Smooth muscle cell (in vitro differentiated cells): ENCODE results near the gene VTCN1. TPM values are rescaled to one million over a fixed set of nuclear protein-coding genes. Genes with fewer than 3 reads are reported as not detected.

Experiments used
- DNase-seq: peaks from one replicate; lab custom pipeline; 2025; ENCODE audit not compliant: unreplicated experiment; lab: John Stamatoyannopoulos, UW
- H2AFZ ChIP-seq: fragments of 200-600 bp; sonication (generic); 2 replicates; pipeline ENCODE4 v1.6.0; 2016; ENCODE audit warnings: antibody characterized with exemption, low read depth, mild to moderate bottlenecking
- H3F3A ChIP-seq: fragments of 200-600 bp; sonication (generic); 2 replicates; pipeline ENCODE4 v1.6.0; 2017; ENCODE audit warnings: antibody characterized with exemption, low read depth
- H3K27ac ChIP-seq: fragments of 200-600 bp; sonication (generic); 2 replicates; pipeline ENCODE4 v1.5.1; 2016; ENCODE audit warnings: low read depth, mild to moderate bottlenecking
- H3K27me3 ChIP-seq: fragments of 200-600 bp; sonication (generic); 2 replicates; pipeline ENCODE4 v1.6.1; 2016; ENCODE audit warnings: low read depth, mild to moderate bottlenecking
- H3K36me3 ChIP-seq: fragments of 200-600 bp; sonication (generic); 2 replicates; pipeline ENCODE4 v1.5.1; 2016; ENCODE audit warnings: low read depth
- H3K4me1 ChIP-seq: fragments of 200-600 bp; sonication (generic); 2 replicates; pipeline ENCODE4 v1.5.1; 2016; ENCODE audit warnings: low read depth
- H3K4me2 ChIP-seq: fragments of 200-600 bp; sonication (generic); 2 replicates; pipeline ENCODE4 v1.6.0; 2016; ENCODE audit warnings: mild to moderate bottlenecking
- H3K4me3 ChIP-seq: fragments of 200-600 bp; sonication (generic); 2 replicates; pipeline ENCODE4 v1.5.1; 2016; ENCODE audit warnings: mild to moderate bottlenecking
- H3K79me2 ChIP-seq: fragments of 200-600 bp; sonication (generic); 2 replicates; pipeline ENCODE4 v1.6.0; 2016; ENCODE audit warnings: low read depth, mild to moderate bottlenecking
- H3K9ac ChIP-seq: fragments of 200-600 bp; sonication (generic); 2 replicates; pipeline ENCODE4 v1.6.0; 2016; ENCODE audit warnings: low read depth
- H3K9me3 ChIP-seq: fragments of 200-600 bp; sonication (generic); replicated peaks from 2 replicates; pipeline ENCODE4 v1.5.1; 2016; ENCODE audit warnings: low read depth
- H4K20me1 ChIP-seq: fragments of 200-600 bp; sonication (generic); 2 replicates; pipeline ENCODE4 v1.6.0; 2016; ENCODE audit warnings: low read depth
- CTCF ChIP-seq: fragments of 200-600 bp; sonication (generic); IDR thresholded peaks from 2 replicates; pipeline ENCODE4 v1.5.1; 2017; ENCODE audit warnings: borderline replicate concordance, mild to moderate bottlenecking, antibody characterized with exemption; ENCODE audit not compliant: insufficient read depth, poor library complexity, severe bottlenecking
- WGBS: methylation state at CpG from one replicate; pipeline ENCODE4 v1.1.7; 2016; ENCODE audit warnings: low lambda C conversion rate; 5-methylcytosine and 5-hydroxymethylcytosine counted together
- polyA plus RNA-seq: library from polyadenylated mRNA; unstranded; fragments of >200 nt; fragmentation: Nextera tagmentation; extraction: Ambion mirVana; gene quantifications from 2 replicates; pipeline ENCODE4 v1.2.1, GENCODE V29; 2016
- total RNA-seq: library from RNA; depleted of rRNA; stranded (reverse); fragments of >200 nt; gene quantifications from 2 replicates; pipeline ENCODE4 v1.2.3, GENCODE V29; 2014

Gene VTCN1
- total and polyA plus RNA-seq, 2 experiments from 2014 or later = 7.1 to 33.0 TPM

GRCh38 chr1:117146575-117147340 is 64.0 kb downstream of the VTCN1 start:
- Histone ChIP-seq H4K20me1 (no peaks in the 10 kb centered on the region), H3K4me3 (no peak overlapping the region), H3K4me1 (peaks cover 15% of the 10 kb centered on the region), H3K27me3 (no peaks in the 10 kb centered on the region), H3K27ac (peak overlapping the region; percentile 41), H3K9me3 (no peaks in the 10 kb centered on the region), H2AFZ (no peak overlapping the region), H3K79me2 (no peaks in the 10 kb centered on the region), H3K4me2 (peak overlapping the region; percentile 38), H3F3A (no peaks in the 10 kb centered on the region), H3K9ac (peak overlapping the region; percentile 43), H3K36me3 (no peaks in the 10 kb centered on the region)
- WGBS = 78% methylated on average over 8 of the region's 8 CpGs
- DNase-seq = no peak
- TF ChIP-seq CTCF = no peak

- Histone ChIP-seq H3F3A (no peaks in the 10 kb centered on the region), H3K36me3 (no peaks in the 10 kb centered on the region), H2AFZ (no peak overlapping the region), H3K27ac (no peak overlapping the region), H3K4me1 (peaks cover 15% of the 10 kb centered on the region), H4K20me1 (no peaks in the 10 kb centered on the region), H3K4me2 (no peak overlapping the region), H3K27me3 (no peaks in the 10 kb centered on the region), H3K9ac (no peak overlapping the region), H3K4me3 (no peak overlapping the region), H3K79me2 (no peaks in the 10 kb centered on the region), H3K9me3 (no peaks in the 10 kb centered on the region)
- 91% methylated on average over 2 of the region's 2 CpGs for WGBS
- TF ChIP-seq CTCF = no peak
- DNase-seq = no peak
Observed at GRCh38 chr1:117146072-117146471, 64.7 kb downstream of the VTCN1 start.

- no peak overlapping the region for H3K4me2 ChIP-seq
- H3K27me3 ChIP-seq = no peaks in the 10 kb centered on the region
- H3K79me2 ChIP-seq = no peaks in the 10 kb centered on the region
- H4K20me1 ChIP-seq = no peaks in the 10 kb centered on the region
- TF ChIP-seq CTCF = no peak
- H3K4me3 ChIP-seq = no peak overlapping the region
- H3K27ac ChIP-seq = no peak overlapping the region
- 74% methylated on average over 3 of the region's 3 CpGs for WGBS
- no peak overlapping the region for H2AFZ ChIP-seq
- peaks cover 15% of the 10 kb centered on the region for H3K4me1 ChIP-seq
- no peak overlapping the region for H3K9ac ChIP-seq
- H3F3A ChIP-seq = no peaks in the 10 kb centered on the region
- H3K36me3 ChIP-seq = no peaks in the 10 kb centered on the region
- no peaks in the 10 kb centered on the region for H3K9me3 ChIP-seq
- no peak for DNase-seq
Observed at GRCh38 chr1:117143871-117144270, 66.9 kb downstream of the VTCN1 start.

- H2AFZ ChIP-seq = no peak overlapping the region
- no peak overlapping the region for H3K27ac ChIP-seq
- H3K9ac ChIP-seq = no peak overlapping the region
- no peaks in the 10 kb centered on the region for H3K9me3 ChIP-seq
- no peak for DNase-seq
- no peaks in the 10 kb centered on the region for H3K27me3 ChIP-seq
- H3K4me1 ChIP-seq = peaks cover 10% of the 10 kb centered on the region
- TF ChIP-seq CTCF = no peak
- no peak overlapping the region for H3K4me3 ChIP-seq
- no peaks in the 10 kb centered on the region for H3F3A ChIP-seq
- no peaks in the 10 kb centered on the region for H3K36me3 ChIP-seq
- H4K20me1 ChIP-seq = no peaks in the 10 kb centered on the region
- H3K79me2 ChIP-seq = no peaks in the 10 kb centered on the region
- no peak overlapping the region for H3K4me2 ChIP-seq
Observed at GRCh38 chr1:117143172-117143571, 67.6 kb downstream of the VTCN1 start.
